Measurements from ENCODE around the gene SLC16A7.

- TF ChIP-seq MYC (IDR thresholded peaks at IDR 0.05; ENCODE audit: low read depth, low read length) (no peak), MYC (CRISPR knock-in tag; IDR thresholded peaks at IDR 0.05; ENCODE audit: borderline replicate concordance, low read depth) (no peak), POLR2A (conservative IDR thresholded peaks at IDR 0.05) (no peak), ETV6 (IDR thresholded peaks at IDR 0.05; ENCODE audit: borderline replicate concordance in 1 of 2, low read depth in 2 of 2, low read length in 1 of 2) (no peak), ETV6 (CRISPR knock-in tag; IDR thresholded peaks at IDR 0.05; ENCODE audit: borderline replicate concordance) (no peak), E2F5 (CRISPR knock-in tag; IDR thresholded peaks at IDR 0.05) (no peak), POLR2AphosphoS5 (IDR thresholded peaks at IDR 0.05; ENCODE audit: control insufficient read depth, insufficient read depth, low read depth, low read length) (no peak), ATF2 (CRISPR knock-in tag; IDR thresholded peaks at IDR 0.05) (no peak), IRF2 (CRISPR knock-in tag; IDR thresholded peaks at IDR 0.05) (no peak), YY1 (IDR thresholded peaks at IDR 0.05; ENCODE audit: borderline replicate concordance in 1 of 3, control insufficient read depth in 1 of 3, extremely low read depth in 1 of 3, insufficient read depth in 3 of 3, insufficient read length in 1 of 3, insufficient replicate concordance in 2 of 3, low read depth in 1 of 3, low read length in 2 of 3) (no peak), ZZZ3 (IDR thresholded peaks at IDR 0.05) (no peak), TOE1 (IDR thresholded peaks at IDR 0.05; ENCODE audit: borderline replicate concordance) (no peak), TOE1 (CRISPR knock-in tag; IDR thresholded peaks at IDR 0.05; ENCODE audit: borderline replicate concordance, low read depth) (no peak), CAMTA2 (CRISPR knock-in tag; conservative IDR thresholded peaks at IDR 0.05) (no peak)
Measured at GRCh38 chr12:59761542-59761941, 165.7 kb downstream of the SLC16A7 start.
